ENCODE data around the gene FADS3.
"Not testable (repeated sequence)": the region's sequence is repeated elsewhere in the genome, so short reads cannot be mapped to it uniquely, and the experiment has no call there.

FADS3 gene

GRCh38 chr11:61885784-61886580 lies 5.4 kb downstream of the FADS3 start:
- Histone ChIP-seq H3K79me2 (ENCODE audit: control insufficient read depth, insufficient read depth, low read length, unreplicated experiment) (peaks cover 44% of the 10 kb centered on the region), H3K27ac (ENCODE audit: low read depth, low read length) (no peak overlapping the region), H3K27me3 (ENCODE audit: insufficient read depth, low read length) (no peaks in the 10 kb centered on the region)

GRCh38 chr11:61885166-61885778 lies 6.1 kb downstream of the FADS3 start:
- no peak overlapping the region for H3K27ac ChIP-seq (ENCODE audit: low read depth, low read length)
- H3K79me2 ChIP-seq (ENCODE audit: control insufficient read depth, insufficient read depth, low read length, unreplicated experiment): peaks cover 42% of the 10 kb centered on the region

More at GRCh38 chr11:61885784-61886580, 5.4 kb downstream of the FADS3 start:
- Histone ChIP-seq H2AFZ (ENCODE audit: low read length, unreplicated experiment) (no peak overlapping the region), H3K4me3 (ENCODE audit: low read depth, low read length) (no peak overlapping the region), H3K4me1 (ENCODE audit: control insufficient read depth, insufficient read depth, low read length, unreplicated experiment) (peaks cover 24% of the 10 kb centered on the region), H3K36me3 (ENCODE audit: insufficient read depth, low read length) (peaks cover 13% of the 10 kb centered on the region; the same call in 1 of the 2 replicates)

GRCh38 chr11:61883947-61884346 lies 7.4 kb downstream of the FADS3 start:
- Histone ChIP-seq H3K4me3 (ENCODE audit: low read depth, low read length) (no peak overlapping the region), H3K36me3 (ENCODE audit: insufficient read depth, low read length) (peaks cover 17% of the 10 kb centered on the region; the same call in 1 of the 2 replicates)

More at GRCh38 chr11:61885166-61885778, 6.1 kb downstream of the FADS3 start:
- Histone ChIP-seq H3K4me1 (ENCODE audit: control insufficient read depth, insufficient read depth, low read length, unreplicated experiment) (peaks cover 23% of the 10 kb centered on the region), H2AFZ (ENCODE audit: low read length, unreplicated experiment) (no peak overlapping the region), H3K36me3 (ENCODE audit: insufficient read depth, low read length) (peaks cover 13% of the 10 kb centered on the region; the same call in 1 of the 2 replicates), H3K27me3 (ENCODE audit: insufficient read depth, low read length) (no peaks in the 10 kb centered on the region), H3K4me3 (ENCODE audit: low read depth, low read length) (no peak overlapping the region)

GRCh38 chr11:61883327-61883726 lies 8.0 kb downstream of the FADS3 start:
- Histone ChIP-seq H3K27ac (ENCODE audit: low read depth, low read length) (no peak overlapping the region), H3K27me3 (ENCODE audit: insufficient read depth, low read length) (no peaks in the 10 kb centered on the region), H3K4me3 (ENCODE audit: low read depth, low read length) (no peak overlapping the region), H3K79me2 (ENCODE audit: control insufficient read depth, insufficient read depth, low read length, unreplicated experiment) (peaks cover 40% of the 10 kb centered on the region), H3K36me3 (ENCODE audit: insufficient read depth, low read length) (peaks cover 18% of the 10 kb centered on the region; the same call in 1 of the 2 replicates), H3K4me1 (ENCODE audit: control insufficient read depth, insufficient read depth, low read length, unreplicated experiment) (peaks cover 15% of the 10 kb centered on the region), H2AFZ (ENCODE audit: low read length, unreplicated experiment) (no peak overlapping the region)

More at GRCh38 chr11:61883947-61884346, 7.4 kb downstream of the FADS3 start:
- Histone ChIP-seq H3K27ac (ENCODE audit: low read depth, low read length) (no peak overlapping the region), H3K79me2 (ENCODE audit: control insufficient read depth, insufficient read depth, low read length, unreplicated experiment) (peaks cover 40% of the 10 kb centered on the region), H3K27me3 (ENCODE audit: insufficient read depth, low read length) (no peaks in the 10 kb centered on the region), H2AFZ (ENCODE audit: low read length, unreplicated experiment) (no peak overlapping the region), H3K4me1 (ENCODE audit: control insufficient read depth, insufficient read depth, low read length, unreplicated experiment) (peaks cover 18% of the 10 kb centered on the region)

GRCh38 chr11:61882879-61883278 lies 8.5 kb downstream of the FADS3 start:
- Histone ChIP-seq H3K79me2 (ENCODE audit: control insufficient read depth, insufficient read depth, low read length, unreplicated experiment) (peaks cover 40% of the 10 kb centered on the region), H3K4me1 (ENCODE audit: control insufficient read depth, insufficient read depth, low read length, unreplicated experiment) (peaks cover 12% of the 10 kb centered on the region), H3K27me3 (ENCODE audit: insufficient read depth, low read length) (no peaks in the 10 kb centered on the region), H3K4me3 (ENCODE audit: low read depth, low read length) (no peak overlapping the region), H2AFZ (ENCODE audit: low read length, unreplicated experiment) (no peak overlapping the region), H3K36me3 (ENCODE audit: insufficient read depth, low read length) (peaks cover 18% of the 10 kb centered on the region; the same call in 1 of the 2 replicates), H3K27ac (ENCODE audit: low read depth, low read length) (no peak overlapping the region)

GRCh38 chr11:61882267-61882666 lies 9.1 kb downstream of the FADS3 start:
- Histone ChIP-seq H3K36me3 (ENCODE audit: insufficient read depth, low read length) (peaks cover 18% of the 10 kb centered on the region; the same call in 1 of the 2 replicates), H3K79me2 (ENCODE audit: control insufficient read depth, insufficient read depth, low read length, unreplicated experiment) (peaks cover 34% of the 10 kb centered on the region)
- not testable (repeated sequence) for H2AFZ ChIP-seq (ENCODE audit: low read length, unreplicated experiment); H3K27me3 ChIP-seq (ENCODE audit: insufficient read depth, low read length); H3K4me1 ChIP-seq (ENCODE audit: control insufficient read depth, insufficient read depth, low read length, unreplicated experiment); H3K4me3 ChIP-seq (ENCODE audit: low read depth, low read length); H3K27ac ChIP-seq (ENCODE audit: low read depth, low read length)

GRCh38 chr11:61881397-61881796 lies 9.9 kb downstream of the FADS3 start:
- peaks cover 5% of the 10 kb centered on the region for H3K4me1 ChIP-seq (ENCODE audit: control insufficient read depth, insufficient read depth, low read length, unreplicated experiment)
- H3K36me3 ChIP-seq (ENCODE audit: insufficient read depth, low read length): peaks cover 10% of the 10 kb centered on the region; the same call in 1 of the 2 replicates
- H3K4me3 ChIP-seq (ENCODE audit: low read depth, low read length): no peak overlapping the region
- H3K79me2 ChIP-seq (ENCODE audit: control insufficient read depth, insufficient read depth, low read length, unreplicated experiment): peaks cover 26% of the 10 kb centered on the region
- H2AFZ ChIP-seq (ENCODE audit: low read length, unreplicated experiment): no peak overlapping the region
- H3K27ac ChIP-seq (ENCODE audit: low read depth, low read length): no peak overlapping the region; the same call in 1 of the 2 replicates
- no peaks in the 10 kb centered on the region for H3K27me3 ChIP-seq (ENCODE audit: insufficient read depth, low read length)

- H3K36me3 ChIP-seq (ENCODE audit: insufficient read depth, low read length): peaks cover 8% of the 10 kb centered on the region; the same call in 1 of the 2 replicates
- no peaks in the 10 kb centered on the region for H3K27me3 ChIP-seq (ENCODE audit: insufficient read depth, low read length)
- H3K4me3 ChIP-seq (ENCODE audit: low read depth, low read length): no peak overlapping the region
- H3K4me1 ChIP-seq (ENCODE audit: control insufficient read depth, insufficient read depth, low read length, unreplicated experiment): peaks cover 5% of the 10 kb centered on the region
- peaks cover 16% of the 10 kb centered on the region for H3K79me2 ChIP-seq (ENCODE audit: control insufficient read depth, insufficient read depth, low read length, unreplicated experiment)
- no peak overlapping the region for H3K27ac ChIP-seq (ENCODE audit: low read depth, low read length)
- no peak overlapping the region for H2AFZ ChIP-seq (ENCODE audit: low read length, unreplicated experiment)
Measured at GRCh38 chr11:61880454-61880853, 10.9 kb downstream of the FADS3 start.

- H3K36me3 ChIP-seq (ENCODE audit: insufficient read depth, low read length): peaks cover 8% of the 10 kb centered on the region; the same call in 1 of the 2 replicates
- H3K79me2 ChIP-seq (ENCODE audit: control insufficient read depth, insufficient read depth, low read length, unreplicated experiment): peaks cover 12% of the 10 kb centered on the region
- H2AFZ ChIP-seq (ENCODE audit: low read length, unreplicated experiment): no peak overlapping the region
- no peaks in the 10 kb centered on the region for H3K27me3 ChIP-seq (ENCODE audit: insufficient read depth, low read length)
- peaks cover 5% of the 10 kb centered on the region for H3K4me1 ChIP-seq (ENCODE audit: control insufficient read depth, insufficient read depth, low read length, unreplicated experiment)
- no peak overlapping the region for H3K4me3 ChIP-seq (ENCODE audit: low read depth, low read length)
- H3K27ac ChIP-seq (ENCODE audit: low read depth, low read length): no peak overlapping the region
Measured at GRCh38 chr11:61880031-61880430, 11.3 kb downstream of the FADS3 start.

- H3K4me3 ChIP-seq (ENCODE audit: low read depth, low read length): no peak overlapping the region
- H3K27ac ChIP-seq (ENCODE audit: low read depth, low read length): no peak overlapping the region
- no peak overlapping the region for H2AFZ ChIP-seq (ENCODE audit: low read length, unreplicated experiment)
- peaks cover 8% of the 10 kb centered on the region; the same call in 1 of the 2 replicates for H3K36me3 ChIP-seq (ENCODE audit: insufficient read depth, low read length)
- peaks cover 11% of the 10 kb centered on the region for H3K4me1 ChIP-seq (ENCODE audit: control insufficient read depth, insufficient read depth, low read length, unreplicated experiment)
- peaks cover 5% of the 10 kb centered on the region for H3K79me2 ChIP-seq (ENCODE audit: control insufficient read depth, insufficient read depth, low read length, unreplicated experiment)
- H3K27me3 ChIP-seq (ENCODE audit: insufficient read depth, low read length): no peaks in the 10 kb centered on the region
Measured at GRCh38 chr11:61879152-61879551, 12.2 kb downstream of the FADS3 start.

Measured in ACC112 (cell line).